Measurements from ENCODE around the gene STK17B. TPM values are rescaled to one million over a fixed set of nuclear protein-coding genes. Genes with fewer than 3 reads are reported as not detected.
A peak's percentile ranks its signal among the peaks of the same experiment; 100 is the strongest.
"Not testable (repeated sequence)": the region's sequence is repeated elsewhere in the genome, so short reads cannot be mapped to it uniquely, and the experiment has no call there.

The STK17B gene
- total RNA-seq, 1 donor, result 30.4 TPM

- no peak for DNase-seq (ENCODE audit: low read depth in 2 of 3, low spot score in 2 of 3)
These were observed 51.5 kb downstream of the STK17B start for GRCh38 chr2:196119926-196120325.

DNA sequence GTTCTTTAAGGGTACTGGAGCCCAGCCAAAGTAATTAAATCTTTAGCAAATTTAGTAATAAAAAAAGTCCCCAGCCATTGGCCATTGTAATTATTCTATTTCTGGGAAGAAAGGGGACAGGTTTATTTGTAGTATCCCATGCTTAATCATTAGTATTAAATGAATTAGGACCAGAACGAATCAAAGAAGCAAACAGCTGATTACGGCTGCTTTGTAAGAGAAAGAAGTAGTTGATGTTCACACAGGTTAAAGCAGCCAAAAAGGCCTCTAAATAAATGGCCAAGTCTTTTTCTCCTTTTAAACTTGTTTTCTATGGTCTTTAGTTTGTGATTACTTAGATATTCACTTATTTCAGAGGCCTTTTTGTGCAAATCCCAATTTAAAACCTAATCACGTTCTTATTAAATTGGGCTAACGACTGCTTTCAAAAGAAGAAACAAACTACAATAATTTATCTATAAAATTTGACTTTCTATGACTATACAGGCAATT is 54.1 kb downstream of the STK17B start:
- DNase-seq (ENCODE audit: low read depth in 2 of 3, low spot score in 2 of 3), result no peak

DNA sequence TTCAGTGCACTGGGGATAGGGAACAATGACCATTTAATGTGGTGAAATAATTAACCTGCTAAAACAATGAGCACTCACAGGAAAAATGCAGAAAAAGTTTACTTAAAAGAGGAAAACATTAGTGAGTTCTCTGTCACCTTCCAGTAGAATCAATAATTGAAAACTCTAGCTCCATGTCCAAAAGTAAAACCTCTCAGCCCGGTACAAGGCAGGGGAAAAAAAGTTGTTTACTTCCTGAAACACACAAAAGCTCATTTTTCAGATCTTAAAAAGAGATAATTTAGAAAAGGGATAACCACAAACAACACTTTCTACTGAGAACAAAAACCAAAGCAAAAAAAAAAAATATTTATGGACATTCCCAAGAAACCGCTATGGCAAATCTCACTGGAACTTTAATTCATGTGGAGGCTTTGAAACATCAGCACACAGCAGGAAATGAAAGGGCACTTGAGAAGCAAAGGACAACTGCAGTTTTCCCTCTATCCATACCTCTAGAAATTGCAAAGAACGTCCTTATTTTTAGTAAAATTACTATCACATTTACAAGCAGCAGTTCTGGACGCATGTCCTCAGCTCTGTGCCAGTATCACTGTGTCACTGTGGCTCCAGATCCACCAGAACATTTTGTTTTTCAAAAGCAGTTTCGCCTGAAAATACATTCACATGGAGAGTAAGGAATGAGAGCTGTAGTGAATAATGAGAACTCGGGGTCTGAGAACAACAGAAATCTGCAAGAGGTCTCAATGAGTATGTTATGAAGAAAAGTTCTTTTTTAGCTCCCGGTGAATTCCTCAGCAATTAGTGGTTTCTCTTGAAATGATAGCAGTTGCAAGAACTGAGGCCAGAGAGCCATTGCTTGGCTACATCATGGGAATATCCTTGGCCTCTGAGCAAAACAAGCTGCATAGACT is 58.1 kb downstream of the STK17B start:
- peak in 1 of 3 donors; percentile 22 for DNase-seq (ENCODE audit: low read depth in 2 of 3, low spot score in 2 of 3)

DNA sequence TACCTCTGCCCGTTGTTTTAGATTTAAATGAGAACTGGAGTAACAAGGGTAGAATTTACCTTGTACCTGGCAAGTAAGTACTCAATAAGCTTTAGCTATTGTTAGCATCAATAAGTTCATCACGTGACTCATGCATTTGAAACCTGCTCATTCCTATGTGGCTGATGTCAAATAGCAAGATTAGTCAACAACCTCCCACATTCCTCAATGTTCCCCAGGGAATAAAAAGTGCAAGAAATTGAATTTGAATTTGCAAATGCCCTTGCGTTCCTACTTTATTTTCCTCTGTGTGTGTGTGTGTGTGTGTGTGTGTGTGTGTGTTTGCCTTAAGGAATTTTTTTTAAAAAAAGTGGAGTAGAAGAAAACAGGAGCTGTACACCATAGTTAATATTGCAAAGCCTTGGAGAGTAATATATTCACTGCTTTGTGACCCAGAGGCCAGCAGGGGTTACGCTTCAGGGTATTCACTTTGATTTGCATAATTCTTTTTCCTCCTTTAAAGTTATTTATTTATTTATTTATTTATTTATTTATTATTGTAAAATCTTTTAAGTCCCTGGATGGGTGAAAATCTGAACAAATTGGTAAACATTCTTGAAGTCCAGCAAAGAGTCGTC is 58.9 kb downstream of the STK17B start:
- no peak for DNase-seq (ENCODE audit: low read depth in 2 of 3, low spot score in 2 of 3)

DNA sequence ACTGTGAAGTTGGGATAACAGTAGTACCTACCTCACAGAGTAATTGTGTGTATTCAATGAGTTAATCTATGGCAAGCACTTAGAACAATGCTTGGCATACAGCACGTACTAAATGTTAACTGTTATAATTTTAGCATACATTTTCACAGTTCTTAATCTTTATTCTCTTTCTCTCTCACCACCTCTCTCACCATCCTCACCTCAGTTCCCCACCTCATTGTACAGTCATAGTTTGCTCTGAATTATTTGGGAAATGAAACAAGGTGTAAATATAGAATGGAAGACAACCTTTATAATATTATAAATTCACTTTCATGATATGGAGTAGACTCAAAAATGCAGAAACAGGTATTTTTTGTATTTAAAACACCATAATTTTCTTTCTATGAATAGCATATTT is 62.8 kb downstream of the STK17B start:
- no peak for DNase-seq (ENCODE audit: low read depth in 2 of 3, low spot score in 2 of 3)

GRCh38 chr2:196105951-196106350 is 65.4 kb downstream of the STK17B start:
- DNase-seq (ENCODE audit: low read depth in 2 of 3, low spot score in 2 of 3), result peak in 2 of 3 donors; percentile 47 to 85

GRCh38 chr2:196104066-196104465 is 67.3 kb downstream of the STK17B start:
- no peak for DNase-seq (ENCODE audit: low read depth in 2 of 3, low spot score in 2 of 3)

DNA sequence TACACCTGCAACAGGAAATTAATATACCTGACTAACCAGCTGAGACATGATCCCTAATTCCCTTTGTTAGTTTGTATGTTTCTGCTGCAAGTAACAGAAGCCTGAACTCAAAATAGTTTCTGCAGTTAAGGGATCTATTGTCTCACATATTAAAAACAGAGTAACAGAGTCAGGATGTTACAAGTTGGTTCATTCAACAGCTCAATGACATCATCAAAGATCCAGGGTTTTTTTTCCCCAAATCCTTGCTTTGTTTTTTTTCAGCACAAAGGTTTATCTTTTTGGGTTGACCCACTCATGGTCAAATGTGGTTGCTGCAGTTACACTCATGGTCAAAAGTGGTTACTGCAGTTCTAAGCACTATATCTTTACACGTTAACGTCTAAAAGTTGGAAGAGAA is 67.8 kb downstream of the STK17B start:
- no peak for DNase-seq (ENCODE audit: low read depth in 2 of 3, low spot score in 2 of 3)

DNA sequence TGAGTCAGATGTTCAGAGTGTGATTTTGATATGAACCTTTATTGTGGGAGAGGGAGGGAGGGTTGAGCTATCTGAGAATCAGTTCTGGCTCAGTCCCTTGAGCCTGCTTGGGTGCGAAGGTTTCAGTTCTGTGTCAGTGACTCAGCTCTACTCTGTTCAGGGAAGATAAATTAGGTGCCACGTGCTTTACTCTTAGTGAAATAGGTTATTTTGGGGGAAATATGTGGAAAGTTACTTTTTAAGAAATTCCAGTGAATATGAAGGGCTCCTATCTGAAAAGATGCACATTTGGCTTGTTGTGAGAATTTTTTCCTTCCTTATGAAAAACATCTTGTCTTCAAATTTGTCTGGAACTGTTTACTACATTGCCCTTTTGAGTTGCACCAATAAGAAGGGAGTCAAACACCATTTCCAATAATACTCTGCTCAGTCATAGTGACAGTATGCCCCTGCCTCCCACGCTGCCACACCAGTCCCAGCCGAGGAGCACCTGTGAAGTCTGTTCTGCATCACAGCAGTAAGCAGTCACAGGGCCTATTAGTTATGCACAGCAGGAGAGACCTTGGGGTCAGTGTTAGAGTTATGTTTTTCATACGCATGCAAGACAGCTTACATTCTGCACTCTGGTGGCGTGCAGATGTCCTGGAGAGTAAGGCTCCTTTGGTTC is 69.9 kb downstream of the STK17B start:
- DNase-seq (ENCODE audit: low read depth in 2 of 3, low spot score in 2 of 3), result peak in 2 of 3 donors; percentile 39 to 53

DNA sequence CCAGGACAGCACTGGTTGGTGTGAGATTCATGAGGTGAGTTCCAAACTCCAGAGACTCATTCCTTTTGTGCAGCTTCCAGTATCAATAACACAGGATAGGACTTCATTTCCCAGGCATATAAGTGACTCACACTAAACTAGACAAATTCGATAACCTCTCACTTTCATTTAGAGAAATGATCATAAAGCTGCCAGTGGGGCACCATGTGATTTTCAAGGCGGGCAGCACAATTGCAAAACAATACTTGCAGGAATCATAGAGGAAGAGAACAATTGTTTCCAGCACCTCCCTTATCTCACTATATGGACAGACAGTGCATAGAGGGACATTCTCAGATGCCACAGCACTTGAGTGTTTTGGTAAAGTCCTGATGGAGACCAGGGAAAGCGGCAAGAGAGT is 71.5 kb downstream of the STK17B start:
- DNase-seq (ENCODE audit: low read depth in 2 of 3, low spot score in 2 of 3), result no peak

DNA sequence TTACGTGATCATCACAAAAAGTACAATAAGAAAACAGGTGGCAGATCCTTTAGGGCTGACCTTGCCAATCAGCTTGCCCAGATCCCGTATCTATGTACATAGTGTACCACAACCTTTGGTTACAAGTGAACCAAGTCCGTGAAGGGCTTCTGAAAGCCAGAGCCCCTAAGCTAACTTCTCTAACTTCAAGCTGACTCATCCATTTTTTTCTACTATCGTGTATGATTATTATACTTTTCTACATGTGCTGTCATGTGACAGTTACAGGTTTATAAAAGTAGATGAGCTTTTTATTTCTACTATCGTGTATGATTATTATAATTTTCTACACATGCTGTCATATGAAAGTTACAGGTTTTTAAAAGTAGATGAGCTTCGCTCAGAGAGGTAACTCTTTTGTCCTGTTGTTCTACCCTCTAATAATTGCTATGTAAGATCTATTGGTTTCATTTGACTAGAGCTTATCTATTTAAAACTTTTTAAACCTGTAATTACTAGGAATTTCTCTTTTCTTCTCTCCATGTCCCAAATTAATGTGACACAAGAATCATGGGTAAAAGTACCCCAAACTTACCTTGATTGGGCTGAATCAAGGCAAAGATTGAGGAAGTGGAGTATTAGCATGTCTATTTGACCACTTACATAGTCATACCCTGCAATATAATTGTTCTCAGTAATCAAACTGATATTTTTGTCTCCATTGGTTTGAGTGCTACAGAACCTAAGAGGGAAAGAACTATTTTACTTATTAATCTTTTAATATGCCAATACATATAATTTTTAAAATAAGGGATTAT is 73.3 kb downstream of the STK17B start:
- no peak for DNase-seq (ENCODE audit: low read depth in 2 of 3, low spot score in 2 of 3)

DNA sequence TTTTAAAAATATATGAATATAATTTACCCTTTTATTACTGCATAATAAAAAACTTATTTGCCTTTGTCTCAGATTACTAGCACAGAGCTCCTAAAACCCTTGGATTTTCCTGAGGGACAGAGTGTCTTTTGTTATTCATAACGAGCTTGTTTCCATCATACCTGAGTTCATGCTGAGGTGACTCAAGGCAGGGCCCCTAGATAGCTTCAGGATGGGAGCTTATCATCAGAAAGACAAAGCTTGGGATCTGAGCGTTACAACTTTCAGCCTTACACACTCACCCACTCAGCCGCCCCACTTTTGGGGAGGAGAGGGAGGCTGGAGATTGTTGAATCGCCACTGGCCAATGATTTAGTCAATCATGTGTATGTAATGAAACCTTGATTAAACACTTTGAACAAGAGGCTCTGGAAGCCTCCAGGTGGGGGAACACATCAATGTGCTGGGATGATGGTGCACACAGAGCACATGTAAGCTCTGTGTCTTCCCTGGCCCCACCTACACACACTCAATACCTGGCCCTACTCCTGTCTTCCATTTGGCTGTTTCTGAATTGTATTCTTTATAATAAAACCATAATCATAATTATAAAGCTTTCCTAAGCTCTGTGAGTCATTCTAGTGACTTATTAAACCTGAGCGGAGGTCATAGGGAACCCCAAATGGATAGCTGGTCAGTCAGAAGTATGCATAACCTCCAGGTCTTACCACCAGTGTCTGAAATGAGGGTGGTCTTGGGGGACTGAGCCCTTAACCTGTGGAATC is 74.2 kb downstream of the STK17B start:
- DNase-seq (ENCODE audit: low read depth in 2 of 3, low spot score in 2 of 3), result no peak

DNA sequence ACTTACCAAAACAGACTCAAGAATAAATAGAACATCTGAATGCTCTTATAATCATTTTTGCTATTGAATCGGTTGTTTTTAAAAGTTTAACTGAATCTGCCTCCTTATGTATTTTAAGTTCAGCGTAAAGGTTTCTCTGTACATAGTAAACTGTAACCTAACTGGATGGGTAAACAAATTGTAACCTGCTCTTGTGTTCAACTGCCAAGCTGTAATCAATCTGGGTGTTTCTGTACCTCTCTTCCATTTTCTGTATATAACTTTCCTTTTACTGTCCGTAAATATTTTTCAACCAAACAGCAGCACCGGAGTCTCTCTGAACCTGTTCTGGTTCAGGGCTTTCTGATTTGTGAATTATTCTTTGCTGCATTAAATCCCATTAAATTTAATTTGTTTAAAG is 75.1 kb downstream of the STK17B start:
- DNase-seq (ENCODE audit: low read depth in 2 of 3, low spot score in 2 of 3), result no peak

DNA sequence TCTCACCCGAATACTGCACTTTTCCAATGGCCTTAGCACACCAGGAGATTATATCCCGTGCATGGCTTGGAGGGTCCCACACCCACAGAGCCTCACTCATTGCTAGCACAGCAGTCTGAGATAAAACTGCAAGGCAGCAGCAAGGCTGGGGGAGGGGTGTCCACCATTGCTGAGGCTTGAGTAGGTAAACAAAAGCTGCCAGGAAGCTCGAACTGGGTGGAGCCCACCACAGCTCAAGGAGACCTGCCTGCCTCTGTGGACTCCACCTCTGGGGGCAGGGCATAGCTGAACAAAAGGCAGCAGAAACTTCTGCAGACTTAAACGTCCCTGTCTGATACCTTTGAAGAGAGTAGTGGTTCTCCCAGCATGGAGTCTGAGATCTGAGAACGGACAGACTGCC is 81.9 kb downstream of the STK17B start:
- DNase-seq (ENCODE audit: low read depth in 2 of 3, low spot score in 2 of 3), result not testable (repeated sequence)

DNA sequence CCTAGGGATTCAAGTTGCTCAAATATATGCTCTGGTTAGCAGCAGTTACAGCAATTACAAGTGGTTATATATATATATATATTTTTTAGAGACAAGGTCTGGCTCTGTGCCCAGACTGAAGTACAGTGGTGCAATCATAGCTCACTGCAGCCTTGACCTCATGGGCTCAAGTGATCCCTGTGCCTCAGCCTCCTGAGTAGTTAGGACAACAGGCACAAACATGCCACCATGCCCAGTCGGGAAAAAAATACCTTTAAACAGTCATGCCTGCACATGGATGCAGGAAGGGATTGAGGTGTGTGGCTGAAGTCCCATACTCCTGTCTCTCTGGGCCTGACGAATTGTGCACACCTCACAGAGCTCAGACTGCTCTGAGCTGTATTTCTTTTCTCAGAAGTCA is 83.2 kb downstream of the STK17B start:
- no peak for DNase-seq (ENCODE audit: low read depth in 2 of 3, low spot score in 2 of 3)

DNA sequence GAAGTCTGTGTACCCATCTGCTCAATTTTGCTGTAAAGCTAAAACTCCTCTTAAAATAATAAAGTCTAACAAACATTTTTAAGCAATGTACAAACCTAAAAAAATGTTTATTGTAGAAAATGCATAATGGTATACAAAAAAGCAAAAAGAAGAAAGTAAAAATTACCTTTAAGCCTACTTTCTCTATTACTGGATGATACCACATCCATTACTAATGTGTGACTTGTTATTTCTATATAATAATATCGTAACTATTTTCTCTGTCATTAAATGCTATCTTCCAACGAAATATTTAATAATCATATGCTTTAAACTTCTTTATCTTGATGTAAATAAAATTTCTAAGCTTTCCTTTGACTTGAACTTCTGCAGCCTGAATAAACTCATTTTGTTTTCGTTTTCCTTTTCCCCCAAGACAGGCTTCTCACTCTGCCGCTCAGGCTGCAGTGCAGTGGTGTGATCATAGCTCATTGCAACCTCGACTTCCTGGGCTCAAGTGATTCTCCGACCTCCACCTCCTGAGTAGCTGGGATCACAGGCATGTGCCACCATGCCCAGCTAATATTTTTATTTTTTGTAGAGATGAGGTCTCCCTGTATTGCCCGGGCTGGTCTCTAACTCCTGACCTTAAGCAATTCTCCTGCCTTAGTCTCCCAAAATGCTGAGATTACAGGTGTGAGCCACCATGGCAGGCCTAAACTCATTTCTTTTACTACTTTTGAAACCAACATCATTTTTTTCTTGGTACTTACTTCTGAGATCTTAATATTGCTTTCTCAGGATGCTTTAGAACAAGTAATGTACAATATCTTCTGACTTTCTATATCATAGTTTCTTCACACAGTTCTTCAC is 84.6 kb downstream of the STK17B start:
- DNase-seq (ENCODE audit: low read depth in 2 of 3, low spot score in 2 of 3), result no peak

- no peak for DNase-seq (ENCODE audit: low read depth in 2 of 3, low spot score in 2 of 3)
These were observed 87.8 kb downstream of the STK17B start for GRCh38 chr2:196083601-196084000.

Data from hematopoietic multipotent progenitor cell (in vitro differentiated cells).